ENCODE results near the gene GRIN2A.

DNA sequence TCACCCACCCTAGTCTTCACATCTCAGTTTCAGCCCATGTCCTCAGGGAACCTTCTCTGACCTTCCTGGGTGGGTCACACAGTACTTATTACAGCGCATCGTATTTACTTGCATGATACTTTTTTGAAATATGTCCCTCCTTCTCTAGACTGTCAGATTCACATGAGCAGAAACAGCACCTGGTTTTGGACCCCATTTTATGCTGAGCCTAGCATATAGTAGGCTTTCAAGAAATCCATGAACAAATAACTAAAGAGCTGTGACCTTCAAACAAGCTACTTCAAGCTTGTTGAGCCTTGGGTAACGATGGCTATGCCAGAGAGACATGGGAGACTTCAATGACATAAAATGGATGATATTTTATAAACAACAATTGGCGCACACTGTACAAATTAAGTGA lies 150.3 kb downstream of the GRIN2A start:
- no peak for TF ChIP-seq CTCF (conservative IDR thresholded peaks at IDR 0.05)
- TF ChIP-seq ZFX (IDR thresholded peaks at IDR 0.05), result no peak

Measured in C4-2B (cell line).